LNCAP (cell line): ENCODE results near the gene SUN3.

ENCODE experiments used
- TF ChIP-seq, protein P1 (sequence below): fragments of 450-650 bp; IDR thresholded peaks from 2 replicates; pipeline ENCODE4 v1.5.1; 2017; ENCODE audit warnings: mild to moderate bottlenecking

The SUN3 gene

DNA sequence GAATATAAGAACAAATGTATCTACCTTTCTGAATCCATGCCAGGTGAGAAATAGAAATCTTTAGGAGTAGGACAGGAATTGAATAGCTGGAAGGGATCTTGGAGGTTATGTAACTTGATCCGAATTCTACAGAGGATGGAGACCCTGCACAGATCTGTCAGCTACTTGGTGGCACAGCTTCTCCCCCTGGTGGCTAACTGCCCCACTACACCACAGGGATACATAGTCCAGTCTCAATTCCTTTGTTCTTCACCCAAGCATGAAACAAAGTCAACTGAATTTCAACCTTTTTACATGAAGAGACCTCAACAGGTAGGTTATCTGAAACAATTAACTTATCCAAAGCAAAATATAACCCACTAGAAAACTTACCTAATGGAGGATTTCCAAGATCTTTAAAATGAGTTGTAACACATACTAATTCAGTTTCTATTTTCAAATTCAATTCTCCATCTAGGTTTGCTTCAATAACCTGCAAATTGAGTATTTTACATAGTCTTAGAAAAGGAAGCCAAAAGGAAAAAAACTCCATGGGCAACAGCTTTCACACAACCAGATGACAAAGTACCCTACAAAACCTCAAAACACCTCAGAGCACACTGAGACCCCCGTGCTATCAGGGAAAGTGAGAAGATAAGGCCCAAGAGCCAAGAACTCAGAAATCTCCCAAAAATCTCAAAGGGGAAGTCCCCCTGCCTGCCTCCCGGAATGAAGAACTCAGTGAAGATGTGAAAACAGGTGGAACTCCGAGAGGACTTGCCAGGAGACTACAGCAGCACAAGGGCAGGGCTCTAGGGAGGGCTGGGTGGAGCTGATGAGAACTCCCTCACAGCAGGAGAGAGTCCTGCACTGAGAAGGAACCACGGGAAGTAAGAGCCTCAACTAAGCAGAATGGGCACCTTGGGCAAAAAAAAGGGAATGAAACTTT lies 59.8 kb downstream of the SUN3 start:
- TF ChIP-seq, protein P1, sequence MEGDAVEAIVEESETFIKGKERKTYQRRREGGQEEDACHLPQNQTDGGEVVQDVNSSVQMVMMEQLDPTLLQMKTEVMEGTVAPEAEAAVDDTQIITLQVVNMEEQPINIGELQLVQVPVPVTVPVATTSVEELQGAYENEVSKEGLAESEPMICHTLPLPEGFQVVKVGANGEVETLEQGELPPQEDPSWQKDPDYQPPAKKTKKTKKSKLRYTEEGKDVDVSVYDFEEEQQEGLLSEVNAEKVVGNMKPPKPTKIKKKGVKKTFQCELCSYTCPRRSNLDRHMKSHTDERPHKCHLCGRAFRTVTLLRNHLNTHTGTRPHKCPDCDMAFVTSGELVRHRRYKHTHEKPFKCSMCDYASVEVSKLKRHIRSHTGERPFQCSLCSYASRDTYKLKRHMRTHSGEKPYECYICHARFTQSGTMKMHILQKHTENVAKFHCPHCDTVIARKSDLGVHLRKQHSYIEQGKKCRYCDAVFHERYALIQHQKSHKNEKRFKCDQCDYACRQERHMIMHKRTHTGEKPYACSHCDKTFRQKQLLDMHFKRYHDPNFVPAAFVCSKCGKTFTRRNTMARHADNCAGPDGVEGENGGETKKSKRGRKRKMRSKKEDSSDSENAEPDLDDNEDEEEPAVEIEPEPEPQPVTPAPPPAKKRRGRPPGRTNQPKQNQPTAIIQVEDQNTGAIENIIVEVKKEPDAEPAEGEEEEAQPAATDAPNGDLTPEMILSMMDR: peak; percentile 89

DNA sequence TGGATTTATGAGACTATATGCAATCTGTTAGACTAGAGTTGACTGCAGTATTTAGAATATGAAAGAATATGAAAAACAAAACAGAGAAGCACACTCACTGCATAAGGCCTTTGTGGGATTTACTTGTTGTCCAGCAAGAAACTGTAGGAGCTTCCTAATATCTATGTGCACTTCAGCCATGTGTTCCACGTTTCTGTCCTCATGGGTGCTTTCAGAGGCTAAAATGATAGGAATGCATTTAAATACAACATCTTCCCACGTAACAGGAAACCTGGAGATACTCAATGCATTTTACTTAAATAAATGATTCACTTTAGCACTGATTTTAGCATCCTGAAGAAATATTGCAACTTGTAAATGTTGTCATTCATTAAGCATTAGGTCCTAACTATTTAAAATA lies 61.2 kb downstream of the SUN3 start:
- TF ChIP-seq, protein P1: no peak

DNA sequence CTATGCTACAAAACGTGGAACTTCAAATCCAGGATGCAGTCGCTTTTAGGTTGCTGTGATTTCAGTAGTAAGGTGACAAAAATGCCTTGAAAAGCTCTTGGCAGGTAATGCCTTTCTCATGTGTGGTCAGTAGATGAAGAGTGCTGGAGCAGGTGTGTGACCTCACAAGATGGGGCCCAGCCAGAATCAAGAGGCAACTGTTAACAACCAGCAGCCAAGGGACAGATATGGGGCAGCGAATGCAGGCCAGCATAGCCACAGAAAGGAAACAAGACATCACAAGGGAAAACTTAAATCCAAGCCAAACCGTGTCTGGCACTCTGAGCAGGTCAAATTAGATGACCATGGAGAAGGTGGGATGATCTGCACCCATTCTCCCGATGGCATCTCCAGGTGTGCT lies 61.8 kb downstream of the SUN3 start:
- TF ChIP-seq, protein P1: no peak

DNA sequence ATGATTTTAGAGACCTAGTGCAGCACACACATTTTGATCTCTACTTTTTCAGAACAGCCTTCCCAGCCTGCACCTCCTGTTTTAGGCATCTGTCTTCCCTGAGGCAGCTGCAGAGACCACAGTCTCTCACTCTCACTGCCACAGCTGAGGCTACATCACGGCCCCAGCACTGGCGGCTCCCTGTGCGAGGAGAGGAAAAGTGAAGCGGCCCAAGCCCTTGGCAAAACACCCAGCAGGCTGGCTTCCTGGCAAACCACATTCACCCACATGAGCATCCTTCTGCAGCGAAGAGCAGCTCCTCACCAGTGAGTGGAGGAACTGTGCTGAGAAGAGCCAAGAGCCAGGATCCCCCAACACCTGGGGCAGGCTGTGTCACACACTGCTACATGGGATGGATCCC lies 63.5 kb downstream of the SUN3 start:
- TF ChIP-seq, protein P1: no peak

DNA sequence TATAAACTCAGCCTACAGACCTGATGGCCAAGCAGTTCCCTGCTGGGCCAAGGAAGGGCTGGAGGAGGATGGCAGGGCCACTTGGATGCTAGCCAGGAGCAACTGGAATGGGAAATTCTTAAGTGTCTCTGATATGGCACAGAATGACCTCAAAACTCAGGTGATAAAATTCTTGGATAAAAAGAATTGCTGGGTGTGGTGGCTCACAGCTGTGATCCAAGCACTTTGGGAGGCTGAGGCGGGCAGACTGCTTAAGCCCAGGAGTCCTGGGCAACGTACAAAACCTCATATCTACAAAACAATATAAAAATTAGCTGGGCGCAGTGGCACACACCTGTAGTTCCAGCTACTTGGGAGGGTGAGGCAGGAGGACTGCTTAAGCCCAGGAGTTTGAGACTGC lies 66.6 kb downstream of the SUN3 start:
- TF ChIP-seq, protein P1: no peak

DNA sequence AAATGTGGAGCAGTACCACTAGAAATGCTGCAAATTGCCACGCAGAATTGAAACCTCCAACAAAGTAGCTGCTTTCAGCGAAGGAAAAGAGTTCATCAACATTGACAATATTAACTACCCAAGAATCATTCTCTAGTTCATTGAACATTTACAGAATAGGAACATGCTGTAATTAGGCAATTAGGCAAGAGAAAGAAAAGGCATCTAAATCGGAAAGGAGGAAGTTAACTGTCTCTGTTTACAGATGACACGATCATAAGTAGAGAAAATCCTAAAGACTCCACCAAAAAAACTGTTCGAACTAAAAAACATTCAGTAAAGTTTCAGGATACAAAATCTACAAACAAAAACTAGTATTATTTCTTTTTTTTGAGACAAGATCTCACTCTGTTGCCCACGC lies 71.8 kb downstream of the SUN3 start:
- TF ChIP-seq, protein P1: no peak

DNA sequence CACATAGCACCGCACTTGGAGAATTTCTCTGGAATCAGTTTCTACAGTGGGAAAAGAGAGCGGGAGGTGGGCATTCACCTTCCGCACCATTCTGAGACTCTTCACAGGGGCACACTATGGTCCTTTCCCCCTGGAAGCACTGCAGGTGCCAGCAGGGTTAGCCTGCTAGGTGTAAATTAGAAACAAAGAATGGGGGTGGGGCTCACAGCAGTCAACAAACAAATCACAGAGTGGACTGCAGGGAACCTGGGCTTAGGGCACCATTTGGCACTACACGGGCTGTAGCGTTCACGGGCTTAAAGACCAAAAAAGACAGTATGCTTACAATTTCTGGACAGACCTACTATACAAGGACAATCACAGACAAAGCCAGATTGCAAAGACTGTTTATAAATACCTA lies 72.7 kb downstream of the SUN3 start:
- TF ChIP-seq, protein P1: no peak
